SU-DHL-6 (cell line): Measurements from ENCODE around the gene HGFAC.

Experiments used
- H2AFZ ChIP-seq: fragments of 200-600 bp; sonication (generic); 2 replicates; pipeline ENCODE4 v1.6.1; 2014; ENCODE audit warnings: low read depth, mild to moderate bottlenecking, moderate library complexity, mixed read lengths, antibody characterized with exemption, low read length; ENCODE audit not compliant: severe bottlenecking
- H3F3A ChIP-seq: fragments of 200-600 bp; shearing (Covaris generic); 2 replicates; pipeline ENCODE4 v1.6.0; 2016; ENCODE audit warnings: antibody characterized with exemption, mild to moderate bottlenecking; ENCODE audit not compliant: insufficient read depth
- H3K27ac ChIP-seq: fragments of 200-600 bp; sonication (generic); 2 replicates; pipeline ENCODE4 v1.5.1; 2016; ENCODE audit warnings: low read depth, mild to moderate bottlenecking, low read length, moderate library complexity, mixed read lengths
- H3K27me3 ChIP-seq: fragments of 200-600 bp; sonication (generic), shearing (Covaris generic); 2 replicates; pipeline ENCODE4 v1.6.0; 2014; ENCODE audit warnings: mild to moderate bottlenecking, low read length
- H3K36me3 ChIP-seq: fragments of 200-600 bp; sonication (generic); 2 replicates; pipeline ENCODE4 v1.6.1; 2014; ENCODE audit warnings: mild to moderate bottlenecking, low read length, mixed read lengths
- H3K4me2 ChIP-seq: fragments of 300-600, 200-600 bp; shearing (Covaris generic), sonication (generic); 2 replicates; pipeline ENCODE4 v1.6.0; 2014; ENCODE audit warnings: low read length, low read depth, mild to moderate bottlenecking; ENCODE audit not compliant: poor library complexity, severe bottlenecking
- H3K4me3 ChIP-seq: fragments of 200-600 bp; sonication (generic); 2 replicates; pipeline ENCODE4 v1.5.1; 2014; ENCODE audit warnings: antibody characterized with exemption, low read length, mild to moderate bottlenecking, mixed read lengths; ENCODE audit not compliant: insufficient read depth, poor library complexity, severe bottlenecking
- H3K79me2 ChIP-seq: fragments of 200-600 bp; sonication (generic); 2 replicates; pipeline ENCODE4 v1.6.1; 2014; ENCODE audit warnings: mild to moderate bottlenecking, low read length, moderate library complexity; ENCODE audit not compliant: insufficient read depth
- H3K9ac ChIP-seq: fragments of 200-600 bp; sonication (generic); 2 replicates; pipeline ENCODE4 v1.7.0; 2014; ENCODE audit warnings: mild to moderate bottlenecking, low read length
- H3K9me2 ChIP-seq: fragments of 200-600 bp; sonication (generic); replicated peaks from 2 replicates; pipeline ENCODE4 v1.6.1; 2014; ENCODE audit warnings: low read length; ENCODE audit not compliant: insufficient read depth
- H3K9me3 ChIP-seq: fragments of 200-600 bp; sonication (generic); 2 replicates; pipeline ENCODE4 v1.6.1; 2014; ENCODE audit warnings: low read length, mixed read lengths; ENCODE audit not compliant: insufficient read depth
- H4K20me1 ChIP-seq: fragments of 200-600 bp; sonication (generic); 2 replicates; pipeline ENCODE4 v1.6.1; 2014; ENCODE audit warnings: low read depth, mild to moderate bottlenecking, antibody characterized with exemption, low read length, moderate library complexity, mixed read lengths
- EZH2phosphoT487 ChIP-seq: fragments of 200-600 bp; sonication (generic), shearing (Covaris generic); conservative IDR thresholded peaks from 2 replicates; pipeline ENCODE4 v1.6.1; 2018; ENCODE audit warnings: mild to moderate bottlenecking, antibody characterized with exemption, low read length, moderate library complexity, mixed read lengths
- TF ChIP-seq, protein P1 (sequence below): fragments of 200-600 bp; sonication (generic); IDR thresholded peaks from one replicate; pipeline ENCODE4 v1.5.1; 2017; ENCODE audit warnings: antibody characterized with exemption, mild to moderate bottlenecking, low read length, moderate library complexity; ENCODE audit not compliant: insufficient read depth, poor library complexity, severe bottlenecking

HGFAC gene

DNA sequence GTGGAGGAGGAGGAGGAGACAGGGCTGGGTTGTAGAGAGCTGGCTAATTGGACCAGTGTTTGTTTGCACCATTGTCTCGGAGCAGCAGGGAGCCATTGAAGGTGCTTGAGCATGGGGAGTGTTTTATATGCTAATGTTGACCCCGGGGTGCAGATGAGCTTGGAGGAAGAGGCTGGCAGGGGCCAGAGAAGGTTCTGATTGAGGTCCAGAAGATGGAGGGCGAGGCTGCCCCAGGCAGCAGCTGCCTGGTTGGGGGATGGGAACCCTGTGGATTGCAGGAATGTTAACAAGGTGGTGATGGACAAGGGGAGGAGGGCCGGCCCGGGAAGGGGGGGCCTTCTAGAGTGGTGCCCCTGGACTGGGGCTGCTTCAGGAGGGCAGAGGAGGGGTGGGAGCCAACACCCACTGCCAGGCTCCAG is 39.4 kb downstream of the HGFAC start:
- Histone ChIP-seq H3F3A (no peaks in the 10 kb centered on the region), H3K4me3 (no peak overlapping the region), H2AFZ (no peak overlapping the region), H4K20me1 (no peaks in the 10 kb centered on the region), H3K27ac (no peak overlapping the region), H3K27me3 (no peaks in the 10 kb centered on the region), H3K79me2 (no peaks in the 10 kb centered on the region), H3K9me3 (no peaks in the 10 kb centered on the region), H3K36me3 (no peaks in the 10 kb centered on the region), H3K4me2 (no peak overlapping the region), H3K9ac (no peak overlapping the region), H3K9me2 (no peaks in the 10 kb centered on the region)
- TF ChIP-seq EZH2phosphoT487, result no peak
- TF ChIP-seq, protein P1, sequence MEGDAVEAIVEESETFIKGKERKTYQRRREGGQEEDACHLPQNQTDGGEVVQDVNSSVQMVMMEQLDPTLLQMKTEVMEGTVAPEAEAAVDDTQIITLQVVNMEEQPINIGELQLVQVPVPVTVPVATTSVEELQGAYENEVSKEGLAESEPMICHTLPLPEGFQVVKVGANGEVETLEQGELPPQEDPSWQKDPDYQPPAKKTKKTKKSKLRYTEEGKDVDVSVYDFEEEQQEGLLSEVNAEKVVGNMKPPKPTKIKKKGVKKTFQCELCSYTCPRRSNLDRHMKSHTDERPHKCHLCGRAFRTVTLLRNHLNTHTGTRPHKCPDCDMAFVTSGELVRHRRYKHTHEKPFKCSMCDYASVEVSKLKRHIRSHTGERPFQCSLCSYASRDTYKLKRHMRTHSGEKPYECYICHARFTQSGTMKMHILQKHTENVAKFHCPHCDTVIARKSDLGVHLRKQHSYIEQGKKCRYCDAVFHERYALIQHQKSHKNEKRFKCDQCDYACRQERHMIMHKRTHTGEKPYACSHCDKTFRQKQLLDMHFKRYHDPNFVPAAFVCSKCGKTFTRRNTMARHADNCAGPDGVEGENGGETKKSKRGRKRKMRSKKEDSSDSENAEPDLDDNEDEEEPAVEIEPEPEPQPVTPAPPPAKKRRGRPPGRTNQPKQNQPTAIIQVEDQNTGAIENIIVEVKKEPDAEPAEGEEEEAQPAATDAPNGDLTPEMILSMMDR, result no peak

DNA sequence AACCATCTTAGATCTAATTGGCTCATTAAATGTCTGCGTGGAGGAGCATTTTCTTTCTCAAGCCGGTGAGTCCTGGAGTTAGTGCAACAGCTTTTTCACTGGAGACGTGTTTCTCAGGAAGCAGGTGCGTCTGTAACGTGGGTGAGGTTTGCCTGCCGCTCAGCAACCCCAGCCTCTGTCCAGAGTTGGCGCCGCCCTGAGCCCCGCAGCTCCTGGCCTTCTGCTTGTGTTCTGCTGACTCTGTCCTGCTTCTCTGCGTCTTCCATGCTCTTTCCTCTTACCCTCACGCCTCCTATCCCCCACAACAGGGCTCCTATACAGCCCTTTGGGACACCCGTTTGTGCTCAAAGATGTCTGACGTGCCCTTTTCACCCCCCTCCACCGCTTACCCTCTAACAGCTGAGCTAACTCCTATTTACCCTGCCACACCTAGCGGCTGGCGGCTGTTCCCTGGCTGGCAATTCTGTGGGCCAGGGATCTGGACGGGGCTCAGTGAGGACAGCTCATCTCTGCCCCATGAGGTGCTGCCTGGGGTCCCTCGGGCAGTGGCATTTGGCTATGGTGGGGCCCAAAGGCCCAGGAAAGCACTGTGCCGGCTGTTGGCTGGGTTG is 40.1 kb downstream of the HGFAC start:
- no peak overlapping the region for H2AFZ ChIP-seq
- no peaks in the 10 kb centered on the region for H3K9me2 ChIP-seq
- H3F3A ChIP-seq, result no peaks in the 10 kb centered on the region
- no peaks in the 10 kb centered on the region for H3K36me3 ChIP-seq
- no peak overlapping the region for H3K27ac ChIP-seq
- no peaks in the 10 kb centered on the region for H4K20me1 ChIP-seq
- no peak overlapping the region for H3K9ac ChIP-seq
- H3K4me3 ChIP-seq, result no peak overlapping the region
- no peaks in the 10 kb centered on the region for H3K9me3 ChIP-seq
- H3K4me2 ChIP-seq, result no peak overlapping the region
- H3K27me3 ChIP-seq, result no peaks in the 10 kb centered on the region
- H3K79me2 ChIP-seq, result no peaks in the 10 kb centered on the region
- TF ChIP-seq, protein P1, result no peak
- TF ChIP-seq EZH2phosphoT487, result no peak

DNA sequence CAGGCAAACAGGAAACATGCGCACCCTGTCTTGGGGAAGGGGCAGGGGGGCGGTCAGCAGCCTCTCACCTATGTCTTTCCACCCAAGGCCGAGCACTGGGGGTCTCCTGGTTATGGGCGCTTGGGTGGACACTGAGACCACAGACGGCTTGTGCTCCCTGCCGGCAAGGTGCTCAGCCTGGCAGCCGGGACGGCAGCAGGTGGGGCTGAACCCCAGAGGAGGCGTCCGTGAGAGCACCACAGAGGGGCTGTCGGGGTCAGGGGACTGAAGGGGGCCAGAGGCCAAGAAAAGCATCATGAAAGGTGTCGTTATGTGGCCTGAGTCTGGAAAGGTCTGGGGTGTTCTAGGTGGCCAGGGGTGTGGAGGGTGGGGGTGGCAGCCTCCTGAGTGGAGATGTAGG is 40.9 kb downstream of the HGFAC start:
- Histone ChIP-seq H3K9ac (no peak overlapping the region), H3K79me2 (no peaks in the 10 kb centered on the region), H3K9me3 (no peaks in the 10 kb centered on the region), H3K27me3 (no peaks in the 10 kb centered on the region), H4K20me1 (no peaks in the 10 kb centered on the region), H3K27ac (no peak overlapping the region), H3K4me3 (no peak overlapping the region), H3F3A (no peaks in the 10 kb centered on the region), H3K36me3 (no peaks in the 10 kb centered on the region), H2AFZ (no peak overlapping the region), H3K4me2 (no peak overlapping the region), H3K9me2 (no peaks in the 10 kb centered on the region)
- TF ChIP-seq EZH2phosphoT487, result no peak
- TF ChIP-seq, protein P1, result no peak
